VCaP (cell line): Measurements from ENCODE around the gene POU6F1.
A peak's percentile ranks its signal among the peaks of the same experiment; 100 is the strongest.

Source experiments
- H3K27ac ChIP-seq: fragments of 450-650 bp; 2 replicates; pipeline ENCODE4 v1.5.1; 2017
- CTCF ChIP-seq: fragments of 450-650 bp; conservative IDR thresholded peaks from 2 replicates; pipeline ENCODE4 v1.5.1; 2017; ENCODE audit warnings: mild to moderate bottlenecking, moderate library complexity

Gene POU6F1

GRCh38 chr12:51247523-51248206 is 29.8 kb upstream of the POU6F1 start:
- TF ChIP-seq CTCF = no peak
- peak overlapping the region; percentile 87 for H3K27ac ChIP-seq

GRCh38 chr12:51246254-51246853 is 28.5 kb upstream of the POU6F1 start:
- H3K27ac ChIP-seq = peak overlapping the region; percentile 87
- peak; percentile 67 for TF ChIP-seq CTCF

GRCh38 chr12:51245476-51246253 is 27.8 kb upstream of the POU6F1 start:
- no peak for TF ChIP-seq CTCF
- peak overlapping the region; percentile 87 for H3K27ac ChIP-seq

- no peak overlapping the region for H3K27ac ChIP-seq
- TF ChIP-seq CTCF = no peak
These were observed 26.4 kb upstream of the POU6F1 start for GRCh38 chr12:51244269-51244668.

- no peak for TF ChIP-seq CTCF
- no peak overlapping the region for H3K27ac ChIP-seq
These were observed 25.0 kb upstream of the POU6F1 start for GRCh38 chr12:51242876-51243275.

- TF ChIP-seq CTCF = no peak
- H3K27ac ChIP-seq = no peak overlapping the region
These were observed 24.3 kb upstream of the POU6F1 start for GRCh38 chr12:51242120-51242519.

GRCh38 chr12:51240971-51241370 is 23.1 kb upstream of the POU6F1 start:
- TF ChIP-seq CTCF = no peak
- H3K27ac ChIP-seq = no peak overlapping the region
